Measurements from ENCODE around the gene GPLD1.

Gene GPLD1, protein sequence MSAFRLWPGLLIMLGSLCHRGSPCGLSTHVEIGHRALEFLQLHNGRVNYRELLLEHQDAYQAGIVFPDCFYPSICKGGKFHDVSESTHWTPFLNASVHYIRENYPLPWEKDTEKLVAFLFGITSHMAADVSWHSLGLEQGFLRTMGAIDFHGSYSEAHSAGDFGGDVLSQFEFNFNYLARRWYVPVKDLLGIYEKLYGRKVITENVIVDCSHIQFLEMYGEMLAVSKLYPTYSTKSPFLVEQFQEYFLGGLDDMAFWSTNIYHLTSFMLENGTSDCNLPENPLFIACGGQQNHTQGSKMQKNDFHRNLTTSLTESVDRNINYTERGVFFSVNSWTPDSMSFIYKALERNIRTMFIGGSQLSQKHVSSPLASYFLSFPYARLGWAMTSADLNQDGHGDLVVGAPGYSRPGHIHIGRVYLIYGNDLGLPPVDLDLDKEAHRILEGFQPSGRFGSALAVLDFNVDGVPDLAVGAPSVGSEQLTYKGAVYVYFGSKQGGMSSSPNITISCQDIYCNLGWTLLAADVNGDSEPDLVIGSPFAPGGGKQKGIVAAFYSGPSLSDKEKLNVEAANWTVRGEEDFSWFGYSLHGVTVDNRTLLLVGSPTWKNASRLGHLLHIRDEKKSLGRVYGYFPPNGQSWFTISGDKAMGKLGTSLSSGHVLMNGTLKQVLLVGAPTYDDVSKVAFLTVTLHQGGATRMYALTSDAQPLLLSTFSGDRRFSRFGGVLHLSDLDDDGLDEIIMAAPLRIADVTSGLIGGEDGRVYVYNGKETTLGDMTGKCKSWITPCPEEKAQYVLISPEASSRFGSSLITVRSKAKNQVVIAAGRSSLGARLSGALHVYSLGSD

DNA sequence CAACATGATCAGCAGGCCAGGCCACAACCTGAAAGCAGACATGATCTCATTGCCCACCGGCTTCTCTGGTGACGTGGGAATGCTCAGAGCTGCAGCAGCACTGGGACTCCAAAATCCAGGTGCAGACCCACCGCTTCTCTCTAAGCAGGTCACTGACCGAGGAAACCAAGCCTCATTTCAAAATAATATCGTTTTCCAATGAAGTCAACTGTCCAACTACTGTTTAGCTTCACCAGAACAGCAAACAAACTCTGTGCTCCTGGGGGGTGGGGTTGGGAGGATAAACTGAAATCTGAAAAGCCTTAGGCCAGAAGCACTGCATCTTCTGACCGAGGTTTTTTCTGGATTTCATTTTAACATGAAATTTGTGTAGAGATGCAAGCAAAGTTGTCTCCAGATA lies at the start of gene GPLD1:
Gene GPLD1, minus strand, starts transcription at position 109 of the 400 bp plus-strand sequence. Its CDS starts 67 bp downstream, at position 42.
- WGBS (ENCODE audit: insufficient coverage, insufficient read length): no CpG with 5 or more reads among the region's 6 CpGs
- DNase-seq (ENCODE audit: low read depth, low spot score): no peak
- Histone ChIP-seq H3K27me3 (ENCODE audit: control insufficient read depth, insufficient read depth, low read length) (peaks cover 1% of the 10 kb centered on the region; the same call in 1 of the 2 replicates), H3K27ac (ENCODE audit: low read length) (no peak within 1 kb of the TSS), H3K9me3 (ENCODE audit: control insufficient read depth, insufficient read depth, low read length) (no peaks in the 10 kb centered on the region), H3K4me3 (ENCODE audit: low read length) (no peak within 1 kb of the TSS), H3K4me1 (ENCODE audit: control insufficient read depth, insufficient read depth, low read length) (0 out of 2 replicates have a peak, but pooled peaks cover 2% of the 10 kb centered on the region), H3K36me3 (ENCODE audit: control insufficient read depth, insufficient read depth, low read length) (no peaks in the 10 kb centered on the region)

GRCh38 chr6:24537771-24538385 lies 48.5 kb upstream of the GPLD1 start:
- Histone ChIP-seq H3K9me3 (ENCODE audit: control insufficient read depth, insufficient read depth, low read length) (no peaks in the 10 kb centered on the region), H3K4me1 (ENCODE audit: control insufficient read depth, insufficient read depth, low read length) (peaks cover 2% of the 10 kb centered on the region; the same call in 1 of the 2 replicates), H3K27ac (ENCODE audit: low read length) (no peak overlapping the region), H3K4me3 (ENCODE audit: low read length) (no peak overlapping the region), H3K36me3 (ENCODE audit: control insufficient read depth, insufficient read depth, low read length) (no peaks in the 10 kb centered on the region), H3K27me3 (ENCODE audit: control insufficient read depth, insufficient read depth, low read length) (no peaks in the 10 kb centered on the region)
- WGBS (ENCODE audit: insufficient coverage, insufficient read length): no CpG with 5 or more reads among the region's 8 CpGs
- DNase-seq (ENCODE audit: low read depth, low spot score): no peak

- H3K9me3 ChIP-seq (ENCODE audit: control insufficient read depth, insufficient read depth, low read length): no peaks in the 10 kb centered on the region
- no peak for DNase-seq (ENCODE audit: low read depth, low spot score)
- no peaks in the 10 kb centered on the region for H3K27me3 ChIP-seq (ENCODE audit: control insufficient read depth, insufficient read depth, low read length)
- peaks cover 2% of the 10 kb centered on the region; the same call in 1 of the 2 replicates for H3K4me1 ChIP-seq (ENCODE audit: control insufficient read depth, insufficient read depth, low read length)
- no peaks in the 10 kb centered on the region for H3K36me3 ChIP-seq (ENCODE audit: control insufficient read depth, insufficient read depth, low read length)
- WGBS (ENCODE audit: insufficient coverage, insufficient read length): no CpG with 5 or more reads among the region's 8 CpGs
- no peak overlapping the region for H3K4me3 ChIP-seq (ENCODE audit: low read length)
- no peak overlapping the region for H3K27ac ChIP-seq (ENCODE audit: low read length)
These were observed 47.8 kb upstream of the GPLD1 start for GRCh38 chr6:24537082-24537699.

DNA sequence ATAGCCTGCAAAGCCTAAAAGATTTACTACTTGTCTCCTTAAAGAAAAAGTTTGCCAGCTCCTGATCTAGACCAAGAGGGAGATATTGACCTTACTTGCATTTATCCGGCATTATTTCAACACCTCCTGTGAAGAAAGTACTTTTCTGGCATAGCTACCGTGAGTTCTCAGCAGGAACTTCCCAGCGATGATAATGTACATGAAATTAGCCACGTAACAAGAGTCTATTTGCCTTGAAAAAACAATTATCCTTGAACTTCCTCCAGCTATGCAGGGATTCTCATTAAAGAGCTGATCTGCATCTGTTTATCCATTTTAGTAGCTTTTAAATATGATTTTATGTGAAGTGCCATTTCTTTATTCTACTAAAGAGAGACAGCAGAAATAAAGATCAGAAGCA lies 47.1 kb upstream of the GPLD1 start:
- H3K36me3 ChIP-seq (ENCODE audit: control insufficient read depth, insufficient read depth, low read length): no peaks in the 10 kb centered on the region
- H3K4me3 ChIP-seq (ENCODE audit: low read length): no peak overlapping the region
- no peaks in the 10 kb centered on the region for H3K27me3 ChIP-seq (ENCODE audit: control insufficient read depth, insufficient read depth, low read length)
- no peak overlapping the region for H3K27ac ChIP-seq (ENCODE audit: low read length)
- DNase-seq (ENCODE audit: low read depth, low spot score): no peak
- H3K4me1 ChIP-seq (ENCODE audit: control insufficient read depth, insufficient read depth, low read length): peaks cover 2% of the 10 kb centered on the region; the same call in 1 of the 2 replicates
- no CpG with 5 or more reads among the region's 4 CpGs for WGBS (ENCODE audit: insufficient coverage, insufficient read length)
- no peaks in the 10 kb centered on the region for H3K9me3 ChIP-seq (ENCODE audit: control insufficient read depth, insufficient read depth, low read length)

DNA sequence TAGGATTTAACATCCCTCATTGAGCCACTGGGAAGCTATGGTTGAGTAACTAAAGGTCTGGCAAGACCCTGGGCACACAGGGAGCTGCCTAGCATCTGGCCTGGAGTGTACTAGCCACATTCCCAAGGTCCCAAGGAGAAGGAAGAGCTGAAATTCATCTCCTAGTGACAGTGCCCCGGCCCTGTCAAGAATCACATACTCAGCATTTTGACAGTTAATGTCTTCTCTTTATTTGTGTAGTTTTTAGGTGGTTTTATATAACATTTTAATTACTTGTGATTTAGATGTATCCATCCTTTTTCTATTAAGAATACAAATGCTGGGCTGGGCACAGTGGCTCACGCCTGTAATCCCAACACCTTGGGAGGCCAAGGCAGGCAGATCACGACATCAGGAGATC lies 45.8 kb upstream of the GPLD1 start:
- no peak overlapping the region for H3K4me3 ChIP-seq (ENCODE audit: low read length)
- DNase-seq (ENCODE audit: low read depth, low spot score): no peak
- no CpG with 5 or more reads among the region's 3 CpGs for WGBS (ENCODE audit: insufficient coverage, insufficient read length)
- H3K27ac ChIP-seq (ENCODE audit: low read length): no peak overlapping the region
- H3K9me3 ChIP-seq (ENCODE audit: control insufficient read depth, insufficient read depth, low read length): no peaks in the 10 kb centered on the region
- no peaks in the 10 kb centered on the region for H3K36me3 ChIP-seq (ENCODE audit: control insufficient read depth, insufficient read depth, low read length)
- peaks cover 2% of the 10 kb centered on the region; the same call in 1 of the 2 replicates for H3K4me1 ChIP-seq (ENCODE audit: control insufficient read depth, insufficient read depth, low read length)
- no peaks in the 10 kb centered on the region for H3K27me3 ChIP-seq (ENCODE audit: control insufficient read depth, insufficient read depth, low read length)

- no peaks in the 10 kb centered on the region for H3K36me3 ChIP-seq (ENCODE audit: control insufficient read depth, insufficient read depth, low read length)
- H3K27ac ChIP-seq (ENCODE audit: low read length): no peak overlapping the region
- H3K4me1 ChIP-seq (ENCODE audit: control insufficient read depth, insufficient read depth, low read length): peaks cover 2% of the 10 kb centered on the region; the same call in 1 of the 2 replicates
- no peak overlapping the region for H3K4me3 ChIP-seq (ENCODE audit: low read length)
- no peaks in the 10 kb centered on the region for H3K27me3 ChIP-seq (ENCODE audit: control insufficient read depth, insufficient read depth, low read length)
- H3K9me3 ChIP-seq (ENCODE audit: control insufficient read depth, insufficient read depth, low read length): no peaks in the 10 kb centered on the region
- no peak for DNase-seq (ENCODE audit: low read depth, low spot score)
- WGBS (ENCODE audit: insufficient coverage, insufficient read length): no CpG with 5 or more reads among the region's 5 CpGs
These were observed 45.0 kb upstream of the GPLD1 start for GRCh38 chr6:24534329-24534728.

DNA sequence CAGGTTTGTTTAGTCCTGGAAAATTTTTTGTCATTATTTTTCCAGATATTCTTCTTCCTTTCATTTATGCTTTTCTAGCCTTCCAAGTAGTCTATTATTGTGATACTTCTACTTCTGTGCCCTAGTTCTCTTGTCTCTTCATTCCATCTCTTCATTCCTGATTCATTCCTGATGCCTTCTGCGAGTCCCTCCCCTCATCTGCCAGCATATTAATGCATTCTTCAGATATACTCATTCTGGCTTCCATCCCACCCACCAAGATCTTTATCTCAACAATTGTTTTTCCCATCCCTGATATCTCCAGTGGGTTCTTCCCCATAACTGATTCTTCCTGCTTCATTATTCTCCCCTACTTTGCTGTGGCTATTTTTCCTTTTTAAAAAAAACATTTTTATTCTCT lies 40.6 kb upstream of the GPLD1 start:
- DNase-seq (ENCODE audit: low read depth, low spot score): no peak
- Histone ChIP-seq H3K27ac (ENCODE audit: low read length) (no peak overlapping the region), H3K9me3 (ENCODE audit: control insufficient read depth, insufficient read depth, low read length) (no peaks in the 10 kb centered on the region), H3K4me3 (ENCODE audit: low read length) (no peak overlapping the region), H3K36me3 (ENCODE audit: control insufficient read depth, insufficient read depth, low read length) (no peaks in the 10 kb centered on the region), H3K4me1 (ENCODE audit: control insufficient read depth, insufficient read depth, low read length) (peaks cover 2% of the 10 kb centered on the region; the same call in 1 of the 2 replicates), H3K27me3 (ENCODE audit: control insufficient read depth, insufficient read depth, low read length) (no peaks in the 10 kb centered on the region)
- WGBS (ENCODE audit: insufficient coverage, insufficient read length): no CpG with 5 or more reads among the region's 1 CpG

DNA sequence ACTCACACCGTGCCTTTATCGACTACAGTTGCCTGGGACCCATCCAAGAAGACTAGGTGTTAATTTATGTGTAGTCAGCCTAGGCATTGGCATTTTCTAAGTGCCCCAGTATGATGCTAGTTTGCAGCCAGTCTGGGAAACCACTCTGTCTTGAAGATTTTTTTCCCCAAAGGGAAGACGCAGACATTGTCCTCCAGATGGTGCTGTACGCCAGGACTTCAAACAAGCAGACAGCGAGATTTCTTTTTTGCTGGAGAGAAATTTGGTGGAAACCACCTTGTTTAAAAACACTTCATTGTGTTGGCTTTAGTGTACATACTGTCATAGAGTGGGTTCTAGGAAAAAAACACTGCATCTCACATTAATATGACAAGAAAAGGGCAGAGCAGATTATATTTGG lies 35.4 kb upstream of the GPLD1 start:
- H3K27me3 ChIP-seq (ENCODE audit: control insufficient read depth, insufficient read depth, low read length): no peaks in the 10 kb centered on the region
- H3K4me3 ChIP-seq (ENCODE audit: low read length): no peak overlapping the region
- no peaks in the 10 kb centered on the region for H3K9me3 ChIP-seq (ENCODE audit: control insufficient read depth, insufficient read depth, low read length)
- no peaks in the 10 kb centered on the region for H3K36me3 ChIP-seq (ENCODE audit: control insufficient read depth, insufficient read depth, low read length)
- no peak overlapping the region for H3K27ac ChIP-seq (ENCODE audit: low read length)
- no peaks in the 10 kb centered on the region for H3K4me1 ChIP-seq (ENCODE audit: control insufficient read depth, insufficient read depth, low read length)
- no CpG with 5 or more reads among the region's 5 CpGs for WGBS (ENCODE audit: insufficient coverage, insufficient read length)
- peak; percentile 22 for DNase-seq (ENCODE audit: low read depth, low spot score)

- Histone ChIP-seq H3K4me1 (ENCODE audit: control insufficient read depth, insufficient read depth, low read length) (no peaks in the 10 kb centered on the region), H3K27me3 (ENCODE audit: control insufficient read depth, insufficient read depth, low read length) (no peaks in the 10 kb centered on the region), H3K4me3 (ENCODE audit: low read length) (no peak overlapping the region), H3K9me3 (ENCODE audit: control insufficient read depth, insufficient read depth, low read length) (no peaks in the 10 kb centered on the region), H3K36me3 (ENCODE audit: control insufficient read depth, insufficient read depth, low read length) (no peaks in the 10 kb centered on the region), H3K27ac (ENCODE audit: low read length) (no peak overlapping the region)
- WGBS (ENCODE audit: insufficient coverage, insufficient read length): no CpG with 5 or more reads among the region's 3 CpGs
- DNase-seq (ENCODE audit: low read depth, low spot score): no peak
These were observed 35.0 kb upstream of the GPLD1 start for GRCh38 chr6:24524329-24524728.

Measured in iPS DF 6.9 (cell line).